Activated CD4-positive, alpha-beta T cell treated with anti-CD3 and anti-CD28 coated beads, Interleukin-2, amount 50 U/mL, for 4 hours (primary cell): Measurements from ENCODE around the gene NXPE4.
"Not testable (repeated sequence)": the region's sequence is repeated elsewhere in the genome, so short reads cannot be mapped to it uniquely, and the experiment has no call there.

Source experiments
- DNase-seq, 2 experiments: peaks; one replicate each; pipeline ENCODE4 v3.0.0-alpha.2; 2020

The NXPE4 gene

GRCh38 chr11:114595571-114595970 is at the start of gene NXPE4:
TSS of gene NXPE4 (minus strand) at chr11:114595786. CDS start at chr11:114594759, 1,027 bp downstream.
- no peak for DNase-seq

- DNase-seq, result not testable (repeated sequence)
Measured at GRCh38 chr11:114639440-114639839, 43.9 kb upstream of the NXPE4 start.

GRCh38 chr11:114631445-114631965 is 35.9 kb upstream of the NXPE4 start:
- DNase-seq, result not testable (repeated sequence)

GRCh38 chr11:114625294-114625693 is 29.7 kb upstream of the NXPE4 start:
- no peak for DNase-seq

- DNase-seq, result no peak
Measured at GRCh38 chr11:114624455-114625207, 29.0 kb upstream of the NXPE4 start.

GRCh38 chr11:114623720-114624119 is 28.1 kb upstream of the NXPE4 start:
- no peak for DNase-seq

GRCh38 chr11:114622858-114623257 is 27.3 kb upstream of the NXPE4 start:
- no peak for DNase-seq

GRCh38 chr11:114621950-114622809 is 26.6 kb upstream of the NXPE4 start:
- no peak for DNase-seq

GRCh38 chr11:114621072-114621471 is 25.5 kb upstream of the NXPE4 start:
- DNase-seq, result no peak

- no peak for DNase-seq
Measured at GRCh38 chr11:114619659-114620173, 24.1 kb upstream of the NXPE4 start.

- no peak for DNase-seq
Measured at GRCh38 chr11:114618139-114618538, 22.6 kb upstream of the NXPE4 start.

- DNase-seq, result no peak
Measured at GRCh38 chr11:114617157-114618124, 21.9 kb upstream of the NXPE4 start.

- DNase-seq, result no peak
Measured at GRCh38 chr11:114616516-114616915, 20.9 kb upstream of the NXPE4 start.

- DNase-seq, result no peak
Measured at GRCh38 chr11:114615448-114616361, 20.1 kb upstream of the NXPE4 start.

- no peak for DNase-seq
Measured at GRCh38 chr11:114614127-114614720, 18.6 kb upstream of the NXPE4 start.

- DNase-seq, result not testable (repeated sequence)
Measured at GRCh38 chr11:114613094-114613493, 17.5 kb upstream of the NXPE4 start.

- no peak for DNase-seq
Measured at GRCh38 chr11:114612686-114613085, 17.1 kb upstream of the NXPE4 start.

- DNase-seq, result not testable (repeated sequence)
Measured at GRCh38 chr11:114612199-114612598, 16.6 kb upstream of the NXPE4 start.

GRCh38 chr11:114610984-114611944 is 15.7 kb upstream of the NXPE4 start:
- no peak for DNase-seq
